ENCODE measurements around the gene SPATA18.
"Not testable (repeated sequence)": the region's sequence is repeated elsewhere in the genome, so short reads cannot be mapped to it uniquely, and the experiment has no call there.

The SPATA18 gene

GRCh38 chr4:52079659-52080058, 28.6 kb downstream of the SPATA18 start:
- Histone ChIP-seq H3K9me3 (ENCODE audit: severe bottlenecking) (no peaks in the 10 kb centered on the region), H3K36me3 (ENCODE audit: low read depth) (0 out of 2 replicates have a peak, but pooled peaks cover 2% of the 10 kb centered on the region), H3K4me3 (ENCODE audit: severe bottlenecking) (no peak overlapping the region), H3K27me3 (ENCODE audit: insufficient read depth, poor library complexity, severe bottlenecking) (no peaks in the 10 kb centered on the region), H3K27ac (ENCODE audit: poor library complexity, severe bottlenecking) (no peak overlapping the region), H3K4me1 (ENCODE audit: insufficient read depth, poor library complexity, severe bottlenecking) (no peaks in the 10 kb centered on the region)
- no peak for DNase-seq (ENCODE audit: low spot score)
- TF ChIP-seq, protein P1, sequence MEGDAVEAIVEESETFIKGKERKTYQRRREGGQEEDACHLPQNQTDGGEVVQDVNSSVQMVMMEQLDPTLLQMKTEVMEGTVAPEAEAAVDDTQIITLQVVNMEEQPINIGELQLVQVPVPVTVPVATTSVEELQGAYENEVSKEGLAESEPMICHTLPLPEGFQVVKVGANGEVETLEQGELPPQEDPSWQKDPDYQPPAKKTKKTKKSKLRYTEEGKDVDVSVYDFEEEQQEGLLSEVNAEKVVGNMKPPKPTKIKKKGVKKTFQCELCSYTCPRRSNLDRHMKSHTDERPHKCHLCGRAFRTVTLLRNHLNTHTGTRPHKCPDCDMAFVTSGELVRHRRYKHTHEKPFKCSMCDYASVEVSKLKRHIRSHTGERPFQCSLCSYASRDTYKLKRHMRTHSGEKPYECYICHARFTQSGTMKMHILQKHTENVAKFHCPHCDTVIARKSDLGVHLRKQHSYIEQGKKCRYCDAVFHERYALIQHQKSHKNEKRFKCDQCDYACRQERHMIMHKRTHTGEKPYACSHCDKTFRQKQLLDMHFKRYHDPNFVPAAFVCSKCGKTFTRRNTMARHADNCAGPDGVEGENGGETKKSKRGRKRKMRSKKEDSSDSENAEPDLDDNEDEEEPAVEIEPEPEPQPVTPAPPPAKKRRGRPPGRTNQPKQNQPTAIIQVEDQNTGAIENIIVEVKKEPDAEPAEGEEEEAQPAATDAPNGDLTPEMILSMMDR (IDR thresholded peaks at IDR 0.05; ENCODE audit: poor library complexity, severe bottlenecking) = no peak
- no peak for ATAC-seq (ENCODE audit: low read depth)

DNA sequence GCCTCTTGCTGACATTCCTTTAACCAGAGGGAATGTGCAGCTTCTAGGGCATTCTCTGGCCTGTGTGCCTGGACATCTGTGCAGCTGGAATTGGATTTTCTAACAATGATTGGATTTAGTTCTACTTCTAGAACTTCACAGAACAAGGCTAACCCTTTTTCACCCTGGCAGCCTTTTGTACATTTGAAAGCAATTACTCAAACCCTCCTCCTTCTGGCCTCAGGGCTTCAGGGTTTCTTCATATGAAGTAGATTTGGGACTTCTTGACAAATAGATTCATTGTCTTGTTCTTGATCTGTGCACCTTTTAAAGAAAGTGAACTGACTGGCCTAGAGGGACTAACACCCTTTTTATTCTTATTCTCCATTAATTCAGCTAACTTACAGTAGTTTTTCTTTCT, 30.1 kb downstream of the SPATA18 start:
- no peak for DNase-seq (ENCODE audit: low spot score)
- Histone ChIP-seq H3K4me3 (ENCODE audit: severe bottlenecking) (no peak overlapping the region), H3K27ac (ENCODE audit: poor library complexity, severe bottlenecking) (no peak overlapping the region), H3K4me1 (ENCODE audit: insufficient read depth, poor library complexity, severe bottlenecking) (no peaks in the 10 kb centered on the region), H3K27me3 (ENCODE audit: insufficient read depth, poor library complexity, severe bottlenecking) (no peaks in the 10 kb centered on the region), H3K9me3 (ENCODE audit: severe bottlenecking) (no peaks in the 10 kb centered on the region), H3K36me3 (ENCODE audit: low read depth) (0 out of 2 replicates have a peak, but pooled peaks cover 2% of the 10 kb centered on the region)
- ATAC-seq (ENCODE audit: low read depth) = no peak
- TF ChIP-seq, protein P1 (IDR thresholded peaks at IDR 0.05; ENCODE audit: poor library complexity, severe bottlenecking) = no peak

DNA sequence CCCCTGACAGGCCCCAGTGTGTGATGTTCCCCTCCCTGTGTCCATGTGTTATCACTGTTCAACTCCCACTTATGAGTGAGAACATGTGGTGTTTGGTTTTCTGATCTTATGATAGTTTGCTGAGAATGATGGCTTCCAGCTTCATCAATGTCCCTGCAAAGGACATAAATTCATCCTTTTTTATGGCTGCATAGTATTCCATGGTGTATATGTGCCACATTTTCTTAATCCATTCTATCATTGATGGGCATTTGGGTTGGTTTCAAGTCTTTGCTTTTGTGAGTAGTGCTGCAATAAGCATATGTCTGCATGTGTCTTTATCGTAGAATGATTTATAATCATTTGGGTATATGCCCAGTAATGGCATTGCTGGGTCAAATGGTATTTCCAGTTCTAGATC, 35.3 kb downstream of the SPATA18 start:
- not testable (repeated sequence) for ATAC-seq (ENCODE audit: low read depth); H3K36me3 ChIP-seq (ENCODE audit: low read depth); H3K4me3 ChIP-seq (ENCODE audit: severe bottlenecking); H3K4me1 ChIP-seq (ENCODE audit: insufficient read depth, poor library complexity, severe bottlenecking); H3K27ac ChIP-seq (ENCODE audit: poor library complexity, severe bottlenecking); H3K27me3 ChIP-seq (ENCODE audit: insufficient read depth, poor library complexity, severe bottlenecking); H3K9me3 ChIP-seq (ENCODE audit: severe bottlenecking); DNase-seq (ENCODE audit: low spot score)

DNA sequence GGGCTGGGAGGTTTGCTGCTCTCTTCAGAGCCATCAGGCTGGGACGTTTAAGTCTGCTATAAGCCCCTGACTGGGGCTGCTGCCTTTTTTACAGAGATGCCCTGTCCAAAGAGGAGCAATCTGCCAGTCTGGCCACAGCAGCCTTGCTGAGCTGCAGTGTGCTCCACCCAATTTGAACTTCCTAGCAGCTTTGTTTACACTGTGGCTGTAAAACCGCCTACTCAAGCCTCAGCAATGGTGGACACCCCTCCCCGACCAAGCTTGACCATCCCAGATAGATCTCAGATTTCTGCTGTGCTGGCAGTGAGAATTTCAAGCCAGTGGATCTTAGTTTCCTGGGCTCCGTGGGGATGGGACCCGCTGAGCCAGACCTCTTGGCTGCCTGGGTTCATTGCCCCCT, 40.7 kb downstream of the SPATA18 start:
- no peak for DNase-seq (ENCODE audit: low spot score)
- H3K27ac ChIP-seq (ENCODE audit: poor library complexity, severe bottlenecking) = no peak overlapping the region
- no peak overlapping the region for H3K4me3 ChIP-seq (ENCODE audit: severe bottlenecking)
- H3K9me3 ChIP-seq (ENCODE audit: severe bottlenecking) = no peaks in the 10 kb centered on the region
- no peaks in the 10 kb centered on the region for H3K27me3 ChIP-seq (ENCODE audit: insufficient read depth, poor library complexity, severe bottlenecking)
- H3K4me1 ChIP-seq (ENCODE audit: insufficient read depth, poor library complexity, severe bottlenecking) = no peaks in the 10 kb centered on the region
- TF ChIP-seq, protein P1 (IDR thresholded peaks at IDR 0.05; ENCODE audit: poor library complexity, severe bottlenecking) = no peak
- H3K36me3 ChIP-seq (ENCODE audit: low read depth) = no peaks in the 10 kb centered on the region
- ATAC-seq (ENCODE audit: low read depth) = peak; percentile 25; the same call in 1 of the 3 replicates

- ATAC-seq (ENCODE audit: low read depth) (no peak), DNase-seq (ENCODE audit: low spot score) (no peak)
- TF ChIP-seq, protein P1 (IDR thresholded peaks at IDR 0.05; ENCODE audit: poor library complexity, severe bottlenecking) = no peak
These were observed 42.4 kb downstream of the SPATA18 start for GRCh38 chr4:52093466-52093865.

More at GRCh38 chr4:52093466-52093865, 42.4 kb downstream of the SPATA18 start:
- no peaks in the 10 kb centered on the region for H3K4me1 ChIP-seq (ENCODE audit: insufficient read depth, poor library complexity, severe bottlenecking)
- no peak overlapping the region for H3K4me3 ChIP-seq (ENCODE audit: severe bottlenecking)
- H3K9me3 ChIP-seq (ENCODE audit: severe bottlenecking) = no peaks in the 10 kb centered on the region
- no peaks in the 10 kb centered on the region for H3K36me3 ChIP-seq (ENCODE audit: low read depth)
- H3K27ac ChIP-seq (ENCODE audit: poor library complexity, severe bottlenecking) = no peak overlapping the region
- no peaks in the 10 kb centered on the region for H3K27me3 ChIP-seq (ENCODE audit: insufficient read depth, poor library complexity, severe bottlenecking)

All from RWPE2 (cell line).